GM19099 (cell line): ENCODE measurements around the gene ZNF454.

Experiments used
- POLR2A ChIP-seq: IDR thresholded peaks from 3 replicates; pipeline ENCODE4 v1.6.1; 2011; ENCODE audit warnings: low read depth; ENCODE audit not compliant: insufficient read length; ENCODE audit errors: extremely low read depth

The ZNF454 gene

DNA sequence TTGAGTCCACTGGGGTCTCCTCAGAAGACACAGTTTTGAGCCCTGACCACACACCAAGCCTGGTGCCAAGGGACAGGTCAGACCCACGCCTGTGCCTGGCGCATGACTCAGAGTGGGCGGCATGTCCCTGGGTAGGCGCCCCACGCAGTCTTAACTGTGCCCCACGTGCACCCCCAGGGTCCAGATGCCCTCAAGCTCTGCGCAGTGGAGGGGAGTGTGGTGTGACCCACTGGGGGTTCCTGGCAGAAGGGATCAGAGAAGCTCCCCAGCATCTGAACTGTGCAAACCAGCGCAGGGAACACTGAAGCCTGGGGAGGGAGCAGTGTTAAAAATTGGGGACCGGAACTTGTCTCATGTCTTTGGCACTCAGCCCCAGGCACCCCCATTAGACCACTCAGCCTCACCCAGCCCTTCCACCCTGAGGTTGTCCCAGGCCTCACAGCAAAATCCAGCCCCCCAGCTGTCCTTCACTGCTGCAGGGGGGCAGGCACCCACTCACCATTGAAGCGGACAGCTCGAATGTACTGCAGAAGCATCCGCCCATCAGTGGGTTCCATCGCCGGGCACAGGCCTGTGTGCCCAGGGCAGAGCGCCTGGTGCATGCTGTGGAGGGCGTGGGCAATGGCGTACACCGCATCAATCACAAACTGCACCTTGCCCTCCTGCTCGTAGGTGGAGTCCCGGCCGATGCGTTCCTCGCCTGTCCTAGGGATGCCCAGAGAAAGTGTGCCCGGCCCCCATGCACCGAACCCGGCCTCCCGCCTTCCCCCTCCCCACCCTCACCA, 47.6 kb downstream of the ZNF454 start:
- TF ChIP-seq POLR2A, result no peak

DNA sequence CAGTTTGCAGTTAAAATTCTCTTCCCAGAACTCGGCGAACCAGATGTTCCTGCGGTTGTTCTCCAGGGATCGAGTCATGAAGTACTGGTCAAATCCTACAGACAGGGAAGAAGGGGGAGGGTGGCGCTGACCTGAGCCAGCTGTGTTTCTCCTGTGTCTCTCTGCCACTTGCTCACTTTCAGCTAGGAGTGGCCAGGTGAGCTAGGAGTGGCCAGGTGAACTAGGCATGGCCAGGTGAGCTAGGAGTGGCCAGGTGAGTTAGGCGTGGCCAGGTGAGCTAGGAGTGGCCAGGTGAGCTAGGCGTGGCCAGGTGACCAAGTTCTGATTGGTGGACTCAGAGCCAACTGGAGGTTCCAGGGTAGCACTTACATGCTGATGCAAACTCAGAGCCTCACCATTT, 48.3 kb downstream of the ZNF454 start:
- TF ChIP-seq POLR2A, result no peak

DNA sequence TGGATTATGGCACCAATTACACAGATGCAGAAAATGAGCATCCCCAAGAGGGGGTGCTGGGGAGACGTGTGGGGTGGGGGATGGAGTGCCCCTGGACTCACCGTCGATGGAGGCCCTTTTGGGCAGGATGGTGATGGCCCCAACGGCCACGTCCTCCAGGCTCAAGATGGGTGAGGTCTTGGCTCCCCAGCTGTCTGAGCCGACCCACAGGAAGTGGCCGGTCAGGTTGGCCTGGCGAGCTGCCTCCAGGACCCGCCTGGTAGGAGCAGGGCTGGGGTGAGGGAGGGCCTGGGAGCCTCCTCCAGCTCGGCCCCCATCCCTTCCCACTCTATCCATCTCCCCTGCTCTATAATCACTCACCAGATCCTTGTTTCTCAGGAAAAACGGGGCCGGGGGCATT, 49.5 kb downstream of the ZNF454 start:
- TF ChIP-seq POLR2A, result no peak

- TF ChIP-seq POLR2A, result no peak
Observed at GRCh38 chr5:178991190-178992145, 50.5 kb downstream of the ZNF454 start.

GRCh38 chr5:178992291-178992895, 51.4 kb downstream of the ZNF454 start:
- TF ChIP-seq POLR2A, result no peak

GRCh38 chr5:178993236-178993765, 52.3 kb downstream of the ZNF454 start:
- no peak for TF ChIP-seq POLR2A

DNA sequence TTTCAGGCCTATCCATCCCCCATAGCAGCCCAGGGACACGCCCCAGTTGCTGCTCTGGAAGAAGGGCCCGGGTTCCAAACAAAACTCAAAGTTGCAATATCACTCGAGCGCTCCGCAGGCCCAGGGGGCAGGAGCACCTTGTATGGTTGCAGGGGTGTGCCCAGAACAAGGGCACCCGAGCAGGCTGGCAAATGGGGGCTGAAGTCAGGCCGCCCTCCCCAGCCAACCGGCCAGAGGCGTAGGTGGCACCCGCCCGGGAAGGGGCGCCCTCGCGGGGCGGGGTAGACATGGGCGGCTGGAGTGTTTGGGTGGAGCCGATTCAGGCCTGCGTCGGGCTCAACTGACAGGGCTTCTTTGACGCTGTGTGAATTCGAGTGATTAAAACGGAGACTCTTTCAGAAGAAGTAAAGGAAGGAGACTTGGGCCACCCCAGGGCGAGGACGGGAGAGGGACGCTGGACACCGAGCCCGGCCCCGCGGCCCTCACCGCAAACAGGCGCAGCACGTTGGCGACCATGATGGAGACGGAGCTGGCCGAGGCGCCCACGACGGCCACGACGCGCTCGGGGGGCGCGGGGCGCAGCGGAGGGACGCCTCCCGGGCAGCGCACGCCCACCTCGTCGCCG, 53.1 kb downstream of the ZNF454 start:
- no peak for TF ChIP-seq POLR2A

GRCh38 chr5:178994580-178995340, 53.8 kb downstream of the ZNF454 start, which contains the start of gene GRM6:
Gene GRM6 (minus strand): TSS chr5:178995320. CDS start chr5:178994944, 376 bp downstream.
- no peak for TF ChIP-seq POLR2A

- no peak for TF ChIP-seq POLR2A
Observed at GRCh38 chr5:178995341-178995690, 54.3 kb downstream of the ZNF454 start.

- TF ChIP-seq POLR2A, result no peak
Observed at GRCh38 chr5:178996156-178996555, 55.2 kb downstream of the ZNF454 start.

- TF ChIP-seq POLR2A, result no peak
Observed at GRCh38 chr5:178997191-178997590, 56.2 kb downstream of the ZNF454 start.

- no peak for TF ChIP-seq POLR2A
Observed at GRCh38 chr5:178998441-178998840, 57.4 kb downstream of the ZNF454 start.

DNA sequence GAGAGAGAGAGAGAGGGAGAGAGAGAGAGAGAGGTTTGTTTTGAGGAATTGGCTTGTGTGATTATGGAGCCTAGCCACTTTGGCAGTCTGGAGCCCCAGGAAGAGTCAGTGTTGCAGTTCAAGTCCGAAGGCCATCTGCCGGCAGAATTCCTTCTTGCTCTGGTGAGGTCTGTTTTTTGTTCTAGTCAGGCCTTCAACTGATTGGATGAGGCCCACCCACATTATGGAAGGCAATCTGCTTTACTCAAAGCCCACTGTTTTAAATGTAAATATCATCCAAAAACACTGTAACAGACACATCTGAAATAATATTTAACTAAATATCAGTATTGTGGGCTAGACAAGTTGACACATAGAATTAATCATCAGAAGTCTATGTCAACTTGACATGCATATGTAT, 65.6 kb downstream of the ZNF454 start:
- TF ChIP-seq POLR2A, result no peak

DNA sequence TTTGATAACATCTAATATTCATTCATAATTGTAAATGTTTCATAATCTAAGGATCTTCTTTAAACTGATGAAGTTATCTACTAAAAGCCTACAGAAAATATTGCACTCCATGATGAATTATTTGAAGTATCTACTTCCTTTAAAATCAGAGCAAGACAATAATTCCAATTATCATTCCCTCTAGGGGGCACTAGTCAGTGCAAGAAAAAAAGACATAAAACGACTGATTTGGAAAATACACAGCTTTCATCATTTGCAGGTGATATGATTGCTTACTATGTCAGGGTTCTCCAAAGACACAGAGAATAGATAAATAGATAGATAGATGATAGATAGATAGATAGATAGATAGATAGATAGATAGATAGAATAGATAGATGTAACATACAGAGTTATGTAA, 67.7 kb downstream of the ZNF454 start:
- no peak for TF ChIP-seq POLR2A
